Nephron progenitor cell (in vitro differentiated cells): ENCODE results near the gene DHX40.
"Not testable (repeated sequence)": the region's sequence is repeated elsewhere in the genome, so short reads cannot be mapped to it uniquely, and the experiment has no call there.

Experiments
- DNase-seq: peaks from one replicate; pipeline ENCODE4 v3.0.0; 2021
- H3K27ac Mint-ChIP-seq: 2 replicates; pipeline ENCODE4 v1.8.0; 2021; ENCODE audit warnings: mild to moderate bottlenecking, moderate library complexity, mixed read lengths
- H3K27me3 Mint-ChIP-seq: 2 replicates; pipeline ENCODE4 v1.8.0; 2021; ENCODE audit warnings: mild to moderate bottlenecking, low read depth, mixed read lengths; ENCODE audit not compliant: poor library complexity
- H3K36me3 Mint-ChIP-seq: 2 replicates; pipeline ENCODE4 v1.8.0; 2021; ENCODE audit warnings: low read depth, mixed read lengths
- H3K4me1 Mint-ChIP-seq: 2 replicates; pipeline ENCODE4 v1.8.0; 2021; ENCODE audit warnings: mixed read lengths
- H3K4me3 Mint-ChIP-seq: 2 replicates; pipeline ENCODE4 v1.8.0; 2021; ENCODE audit warnings: mild to moderate bottlenecking, moderate library complexity, mixed read lengths
- H3K9me3 Mint-ChIP-seq: 2 replicates; pipeline ENCODE4 v1.8.0; 2021; ENCODE audit warnings: mild to moderate bottlenecking, moderate library complexity, mixed read lengths
- TF ChIP-seq, protein P1 (sequence below): fragments of 200-600 bp; sonication (generic); IDR thresholded peaks from 2 replicates; pipeline ENCODE4 v1.5.0; 2021; ENCODE audit warnings: antibody characterized with exemption

DHX40 gene

DNA sequence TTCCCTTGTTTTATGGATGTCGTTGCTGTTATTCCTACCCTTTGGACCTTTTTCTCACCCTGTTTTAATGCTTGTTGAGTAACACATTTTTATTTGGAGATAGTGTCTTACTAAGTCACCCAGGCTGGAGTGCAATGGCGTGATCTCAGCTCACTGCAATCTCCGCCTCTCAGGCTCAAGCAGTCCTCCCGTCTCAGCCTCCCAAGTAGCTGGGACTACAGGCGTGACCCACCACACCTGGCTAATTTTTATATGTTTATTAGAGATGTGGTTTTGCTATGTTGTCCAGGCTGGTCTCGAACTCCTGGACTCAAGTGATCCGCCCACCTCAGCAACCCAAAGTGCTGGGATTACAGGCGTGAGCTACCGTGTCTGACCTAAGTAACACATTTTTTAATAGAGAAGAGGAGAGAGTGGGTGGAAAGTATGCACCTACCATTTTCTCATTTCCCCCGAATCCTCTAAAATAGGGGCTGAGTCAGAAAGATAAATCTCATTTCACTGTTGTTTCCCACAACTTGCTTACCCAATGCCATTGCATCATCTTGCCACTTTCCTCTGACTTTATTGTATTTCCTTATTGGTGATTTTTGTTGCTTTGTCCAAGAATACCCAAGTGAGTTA lies 7.0 kb downstream of the DHX40 start:
- no peak overlapping the region for H3K4me3 Mint-ChIP-seq
- TF ChIP-seq, protein P1, sequence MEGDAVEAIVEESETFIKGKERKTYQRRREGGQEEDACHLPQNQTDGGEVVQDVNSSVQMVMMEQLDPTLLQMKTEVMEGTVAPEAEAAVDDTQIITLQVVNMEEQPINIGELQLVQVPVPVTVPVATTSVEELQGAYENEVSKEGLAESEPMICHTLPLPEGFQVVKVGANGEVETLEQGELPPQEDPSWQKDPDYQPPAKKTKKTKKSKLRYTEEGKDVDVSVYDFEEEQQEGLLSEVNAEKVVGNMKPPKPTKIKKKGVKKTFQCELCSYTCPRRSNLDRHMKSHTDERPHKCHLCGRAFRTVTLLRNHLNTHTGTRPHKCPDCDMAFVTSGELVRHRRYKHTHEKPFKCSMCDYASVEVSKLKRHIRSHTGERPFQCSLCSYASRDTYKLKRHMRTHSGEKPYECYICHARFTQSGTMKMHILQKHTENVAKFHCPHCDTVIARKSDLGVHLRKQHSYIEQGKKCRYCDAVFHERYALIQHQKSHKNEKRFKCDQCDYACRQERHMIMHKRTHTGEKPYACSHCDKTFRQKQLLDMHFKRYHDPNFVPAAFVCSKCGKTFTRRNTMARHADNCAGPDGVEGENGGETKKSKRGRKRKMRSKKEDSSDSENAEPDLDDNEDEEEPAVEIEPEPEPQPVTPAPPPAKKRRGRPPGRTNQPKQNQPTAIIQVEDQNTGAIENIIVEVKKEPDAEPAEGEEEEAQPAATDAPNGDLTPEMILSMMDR, result no peak
- H3K36me3 Mint-ChIP-seq, result peaks cover 23% of the 10 kb centered on the region
- no peaks in the 10 kb centered on the region for H3K9me3 Mint-ChIP-seq
- H3K27ac Mint-ChIP-seq, result no peak overlapping the region
- no peaks in the 10 kb centered on the region for H3K27me3 Mint-ChIP-seq
- DNase-seq, result no peak
- no peaks in the 10 kb centered on the region for H3K4me1 Mint-ChIP-seq

DNA sequence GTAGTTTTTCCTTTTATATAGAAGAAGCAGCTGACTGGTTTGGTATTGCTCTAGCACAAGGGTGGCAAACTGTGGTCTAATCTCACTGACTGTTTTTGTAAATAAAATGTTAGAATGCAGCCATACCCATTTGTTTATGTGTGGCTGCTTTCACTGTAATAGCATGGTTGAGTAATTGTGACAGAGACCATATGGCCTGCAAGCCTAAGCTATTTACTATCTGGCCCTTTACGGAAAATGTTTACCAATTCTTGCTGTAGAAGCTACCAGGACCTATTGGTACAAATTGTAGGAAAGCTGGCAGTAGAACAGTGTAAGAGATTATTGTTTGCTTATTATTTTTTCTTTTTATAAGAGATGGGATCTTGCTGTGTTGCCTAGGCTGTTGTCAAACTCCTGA lies 18.8 kb downstream of the DHX40 start:
- H3K27ac Mint-ChIP-seq, H3K4me3 Mint-ChIP-seq, DNase-seq, H3K4me1 Mint-ChIP-seq, H3K9me3 Mint-ChIP-seq, H3K27me3 Mint-ChIP-seq: not testable (repeated sequence)
- H3K36me3 Mint-ChIP-seq, result peaks cover 10% of the 10 kb centered on the region

DNA sequence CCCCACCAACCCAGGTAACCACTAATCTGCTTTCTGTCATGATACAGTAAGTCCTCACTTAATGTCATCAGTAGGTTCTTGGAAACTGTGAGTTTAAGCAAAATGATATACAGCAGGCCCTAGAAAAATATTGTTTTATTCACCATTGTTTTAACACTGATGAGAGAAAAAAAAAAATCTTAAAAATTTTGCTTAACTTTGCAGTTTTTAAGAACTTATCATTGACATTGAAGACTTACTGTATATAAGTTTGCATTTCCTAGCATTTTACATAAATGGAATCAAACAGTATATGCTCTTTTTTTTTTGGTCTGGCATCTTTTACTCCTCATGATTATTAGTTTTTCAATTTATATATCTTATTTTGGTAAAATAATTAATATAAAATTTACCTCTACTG lies 34.8 kb downstream of the DHX40 start:
- no peak overlapping the region for H3K4me3 Mint-ChIP-seq
- H3K4me1 Mint-ChIP-seq, result no peaks in the 10 kb centered on the region
- no peaks in the 10 kb centered on the region for H3K27me3 Mint-ChIP-seq
- DNase-seq, result no peak
- no peak overlapping the region for H3K27ac Mint-ChIP-seq
- H3K36me3 Mint-ChIP-seq, result peaks cover 49% of the 10 kb centered on the region
- H3K9me3 Mint-ChIP-seq, result no peaks in the 10 kb centered on the region
- TF ChIP-seq, protein P1, result no peak

DNA sequence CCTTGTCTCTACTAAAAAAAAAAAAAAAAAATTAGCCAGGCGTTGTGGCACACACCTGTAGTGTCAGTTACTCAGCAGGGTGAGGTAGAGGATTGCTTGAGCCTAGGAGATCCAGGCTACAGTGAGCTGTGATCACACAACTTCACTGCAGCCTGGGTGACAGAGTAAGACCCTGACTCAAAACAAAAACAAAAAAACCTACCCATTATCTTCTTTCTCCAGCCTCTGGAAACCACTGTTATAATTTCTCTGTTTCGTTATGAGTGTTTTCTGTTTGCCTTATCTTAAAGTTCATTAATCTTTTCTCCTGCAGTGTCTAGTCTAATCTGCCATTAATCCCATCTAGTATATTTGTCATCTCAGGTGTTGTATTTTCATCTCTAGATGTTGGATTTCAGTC lies 35.7 kb downstream of the DHX40 start:
- peaks cover 57% of the 10 kb centered on the region for H3K36me3 Mint-ChIP-seq
- no peaks in the 10 kb centered on the region for H3K9me3 Mint-ChIP-seq
- H3K4me1 Mint-ChIP-seq, result no peaks in the 10 kb centered on the region
- H3K27ac Mint-ChIP-seq, result no peak overlapping the region
- DNase-seq, result no peak
- H3K4me3 Mint-ChIP-seq, result no peak overlapping the region
- TF ChIP-seq, protein P1, result no peak
- no peaks in the 10 kb centered on the region for H3K27me3 Mint-ChIP-seq

DNA sequence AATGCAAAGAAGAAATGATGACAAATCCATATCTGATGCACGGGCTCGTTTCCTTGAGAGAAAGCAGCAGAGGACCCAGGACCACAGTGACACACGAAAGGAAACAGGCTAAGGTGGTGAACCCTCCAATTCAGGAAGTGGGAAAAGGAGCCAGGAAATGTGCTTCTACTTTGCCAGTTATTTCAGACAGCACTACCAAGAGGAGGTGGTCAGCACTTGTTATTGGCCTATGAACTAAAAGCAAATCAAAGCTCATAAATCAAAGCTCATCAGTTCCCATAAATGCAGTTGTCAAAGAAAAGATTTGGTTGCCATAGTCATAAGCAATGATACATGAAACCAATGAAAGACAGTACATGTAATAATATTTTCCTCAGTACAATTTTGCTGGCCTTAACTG lies 41.7 kb downstream of the DHX40 start:
- no peaks in the 10 kb centered on the region for H3K27me3 Mint-ChIP-seq
- peaks cover 74% of the 10 kb centered on the region for H3K36me3 Mint-ChIP-seq
- no peaks in the 10 kb centered on the region for H3K4me1 Mint-ChIP-seq
- no peak overlapping the region for H3K4me3 Mint-ChIP-seq
- TF ChIP-seq, protein P1, result no peak
- no peaks in the 10 kb centered on the region for H3K9me3 Mint-ChIP-seq
- H3K27ac Mint-ChIP-seq, result no peak overlapping the region
- DNase-seq, result no peak

DNA sequence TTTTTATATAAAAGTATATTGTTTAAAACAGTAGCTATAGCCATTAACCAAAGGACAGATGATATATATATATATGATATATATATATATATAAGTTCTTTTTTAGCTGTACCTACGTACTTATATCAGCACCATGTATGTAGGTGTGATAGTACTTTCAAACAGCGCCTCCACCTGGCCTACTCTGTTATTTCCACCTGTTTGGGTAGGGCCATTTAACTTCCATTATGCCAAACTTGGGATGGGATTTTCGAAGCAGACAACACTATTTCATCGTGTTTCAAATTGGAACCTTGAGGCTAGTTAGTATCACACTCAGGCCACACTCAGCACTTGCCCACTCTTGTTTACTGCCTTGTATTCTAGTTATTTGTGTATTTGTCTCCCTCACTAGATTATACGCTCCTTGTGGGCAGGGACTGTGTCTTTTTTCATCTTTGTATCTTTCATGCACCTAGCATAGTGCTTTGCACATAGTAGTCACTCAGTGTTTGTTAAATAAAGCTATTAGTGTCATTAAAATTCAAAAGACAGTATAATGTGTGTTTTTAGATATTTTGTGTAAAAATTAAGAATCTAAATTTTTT lies 42.5 kb downstream of the DHX40 start:
- Mint-ChIP-seq H3K27ac (no peak overlapping the region), H3K4me3 (no peak overlapping the region)

More for the DNA sequence above, 42.5 kb downstream of the DHX40 start:
- peaks cover 65% of the 10 kb centered on the region for H3K36me3 Mint-ChIP-seq
- no peaks in the 10 kb centered on the region for H3K9me3 Mint-ChIP-seq
- TF ChIP-seq, protein P1, result no peak
- no peaks in the 10 kb centered on the region for H3K27me3 Mint-ChIP-seq
- peak; percentile 13 for DNase-seq
- no peaks in the 10 kb centered on the region for H3K4me1 Mint-ChIP-seq
